GM19238 (cell line): ENCODE data around the gene NKX2-3.

Experiments
- DNase-seq: peaks from one replicate; pipeline ENCODE4 v3.0.0; 2011; ENCODE audit warnings: low spot score; ENCODE audit not compliant: insufficient read length

The NKX2-3 gene

GRCh38 chr10:99537989-99538917 lies 5.5 kb downstream of the NKX2-3 start:
- DNase-seq: no peak

GRCh38 chr10:99539120-99539519 lies 6.4 kb downstream of the NKX2-3 start:
- no peak for DNase-seq

GRCh38 chr10:99539820-99540219 lies 7.1 kb downstream of the NKX2-3 start:
- DNase-seq: no peak

- no peak for DNase-seq
These were observed 7.5 kb downstream of the NKX2-3 start for GRCh38 chr10:99540306-99540656.

- no peak for DNase-seq
These were observed 8.2 kb downstream of the NKX2-3 start for GRCh38 chr10:99540657-99541531.

GRCh38 chr10:99544322-99544721 lies 11.6 kb downstream of the NKX2-3 start:
- DNase-seq: no peak

- no peak for DNase-seq
These were observed 15.3 kb downstream of the NKX2-3 start for GRCh38 chr10:99548041-99548530.

GRCh38 chr10:99551158-99551557 lies 18.4 kb downstream of the NKX2-3 start:
- DNase-seq: no peak

- no peak for DNase-seq
These were observed 18.9 kb downstream of the NKX2-3 start for GRCh38 chr10:99551616-99552015.

GRCh38 chr10:99555371-99555770 lies 22.6 kb downstream of the NKX2-3 start:
- no peak for DNase-seq

- DNase-seq: no peak
These were observed 23.2 kb downstream of the NKX2-3 start for GRCh38 chr10:99555825-99556523.

- no peak for DNase-seq
These were observed 24.3 kb downstream of the NKX2-3 start for GRCh38 chr10:99557044-99557443.

GRCh38 chr10:99558708-99559107 lies 26.0 kb downstream of the NKX2-3 start:
- DNase-seq: no peak

GRCh38 chr10:99560277-99561126 lies 27.8 kb downstream of the NKX2-3 start:
- DNase-seq: no peak

- DNase-seq: no peak
These were observed 29.9 kb downstream of the NKX2-3 start for GRCh38 chr10:99562631-99563030.

- DNase-seq: no peak
These were observed 31.6 kb downstream of the NKX2-3 start for GRCh38 chr10:99564361-99564760.

- no peak for DNase-seq
These were observed 32.4 kb downstream of the NKX2-3 start for GRCh38 chr10:99565166-99565565.

- DNase-seq: no peak
These were observed 36.7 kb downstream of the NKX2-3 start for GRCh38 chr10:99569253-99569939.

- no peak for DNase-seq
These were observed 37.2 kb downstream of the NKX2-3 start for GRCh38 chr10:99569961-99570360.

GRCh38 chr10:99571816-99572215 lies 39.1 kb downstream of the NKX2-3 start:
- no peak for DNase-seq
